ENCODE data around the gene ABHD10.

ABHD10 gene

DNA sequence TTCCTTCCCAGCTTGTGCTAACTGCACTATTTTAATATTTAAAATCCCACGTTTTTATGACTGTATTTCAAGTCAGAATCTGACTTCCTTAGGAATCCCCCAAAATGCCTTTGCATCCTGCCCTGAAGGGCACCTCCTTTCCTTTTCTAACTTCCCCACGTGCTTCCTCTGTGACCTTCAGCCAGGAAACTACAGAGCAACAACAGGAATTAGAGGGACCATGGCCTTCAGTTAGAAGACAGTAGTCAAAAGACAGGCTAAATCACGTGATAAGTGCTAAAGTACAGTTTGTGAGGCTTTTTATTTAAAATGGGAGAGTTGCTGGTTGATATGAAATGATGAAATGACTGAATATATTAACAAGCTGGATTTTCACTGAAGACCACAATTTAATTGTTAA, 11.8 kb upstream of the ABHD10 start:
- no peak for DNase-seq

DNA sequence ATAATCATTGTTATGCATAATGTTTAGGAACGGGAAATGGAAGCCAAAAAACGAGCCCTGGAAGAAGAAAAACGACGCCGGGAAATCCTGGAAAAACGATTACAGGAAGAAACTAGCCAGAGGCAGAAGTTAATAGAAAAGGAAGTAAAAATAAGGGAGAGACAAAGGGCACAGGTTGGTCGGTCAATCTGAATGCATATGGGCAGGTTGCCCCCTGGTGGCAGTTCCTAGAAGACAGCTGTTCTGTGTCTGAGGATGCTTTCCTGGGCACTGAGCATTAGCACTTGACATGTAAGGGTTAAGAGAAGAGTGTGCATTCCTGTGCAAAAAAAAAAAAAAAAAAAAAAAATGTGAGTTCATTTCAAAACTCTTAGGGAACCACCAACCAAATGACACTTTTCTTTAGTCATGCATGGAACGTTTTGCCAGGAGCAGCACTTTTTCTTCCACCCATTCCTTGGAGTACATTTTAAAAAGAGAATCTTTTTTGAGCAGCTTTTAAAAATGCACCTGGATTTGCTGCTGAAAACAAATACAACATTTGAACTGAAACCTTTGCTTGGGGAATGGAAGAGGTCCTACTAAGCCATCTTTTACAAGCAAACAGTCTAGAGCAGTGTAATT, 11.1 kb upstream of the ABHD10 start:
- DNase-seq = peak; percentile 33

DNA sequence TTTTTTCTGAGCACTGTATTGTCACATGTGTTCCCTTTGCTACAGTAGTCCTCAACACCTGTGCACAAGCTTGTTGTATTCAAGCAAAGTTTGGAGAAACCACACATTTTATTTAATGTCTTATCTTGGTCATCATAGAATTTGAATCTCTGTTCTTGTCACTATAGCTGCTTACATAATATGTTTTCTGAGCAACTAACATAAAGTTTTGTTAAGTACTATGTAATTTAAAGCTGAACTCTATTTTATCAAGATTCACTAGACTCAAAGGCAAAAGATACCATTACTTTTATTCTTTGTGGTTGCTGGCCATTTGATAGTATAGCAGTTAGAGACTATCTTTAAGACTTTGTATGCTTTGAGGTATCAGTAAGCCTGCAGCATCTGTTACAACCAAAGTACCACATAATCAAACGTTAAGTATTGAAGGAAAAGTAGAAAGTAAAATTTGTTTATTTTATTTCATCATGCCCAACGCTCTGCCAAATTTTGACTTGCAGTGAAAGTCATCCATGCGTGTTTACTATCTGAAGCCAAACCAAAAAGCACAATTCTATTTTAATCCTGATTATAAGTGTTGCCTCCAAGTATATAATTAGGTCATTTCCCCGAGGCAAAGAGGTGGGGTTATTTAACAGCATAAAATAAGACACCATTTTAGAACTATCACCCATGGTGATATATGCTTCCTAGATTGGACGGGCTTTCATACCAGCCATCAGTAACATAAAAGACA, 10.3 kb upstream of the ABHD10 start:
- no peak for DNase-seq

DNA sequence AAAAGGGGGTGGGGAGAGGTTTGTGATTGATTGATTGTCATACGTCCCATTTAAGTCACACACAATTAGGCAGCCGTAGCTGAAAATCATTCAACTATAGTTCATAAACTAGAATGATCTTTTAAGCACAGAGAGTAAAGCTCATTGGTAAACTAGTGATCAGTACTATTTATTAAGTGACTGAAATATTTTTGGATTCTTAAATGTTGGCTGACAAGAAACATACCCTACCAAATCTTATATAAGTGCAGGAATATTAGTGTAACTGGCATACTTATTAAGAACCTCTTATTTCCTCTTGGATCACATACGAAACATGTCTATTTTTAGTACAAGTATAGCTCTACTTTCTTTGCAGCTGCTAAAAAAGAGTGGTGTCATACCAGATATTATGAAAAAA, 8.4 kb upstream of the ABHD10 start:
- no peak for DNase-seq

DNA sequence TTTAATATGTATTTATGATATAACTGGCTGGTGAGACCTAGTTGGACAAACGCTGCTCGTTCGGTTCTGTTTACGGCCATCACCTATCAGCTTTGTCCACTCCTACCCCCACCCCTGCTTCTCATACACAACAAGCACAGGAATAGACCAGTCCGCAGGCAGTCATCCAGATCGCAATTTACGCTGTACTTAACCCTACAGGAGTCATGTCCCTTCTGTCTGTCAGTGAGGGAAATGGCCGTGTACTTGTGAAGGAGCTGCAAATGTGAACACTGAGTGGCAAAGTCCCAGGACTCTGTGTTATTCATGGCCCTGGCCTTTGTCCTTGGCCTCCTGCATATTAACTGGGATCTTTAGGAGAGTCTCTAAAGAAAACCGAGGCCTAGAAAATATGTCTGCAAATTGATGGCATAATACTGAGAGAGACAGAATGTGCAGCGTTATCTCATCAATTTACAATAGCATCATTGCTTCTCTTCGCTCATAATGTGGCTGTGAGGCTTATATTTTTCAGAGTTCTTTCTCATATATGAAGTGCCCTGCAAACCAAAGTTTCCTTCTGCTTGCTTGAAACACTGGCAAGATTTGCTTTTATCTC, 7.2 kb upstream of the ABHD10 start:
- no peak for DNase-seq

DNA sequence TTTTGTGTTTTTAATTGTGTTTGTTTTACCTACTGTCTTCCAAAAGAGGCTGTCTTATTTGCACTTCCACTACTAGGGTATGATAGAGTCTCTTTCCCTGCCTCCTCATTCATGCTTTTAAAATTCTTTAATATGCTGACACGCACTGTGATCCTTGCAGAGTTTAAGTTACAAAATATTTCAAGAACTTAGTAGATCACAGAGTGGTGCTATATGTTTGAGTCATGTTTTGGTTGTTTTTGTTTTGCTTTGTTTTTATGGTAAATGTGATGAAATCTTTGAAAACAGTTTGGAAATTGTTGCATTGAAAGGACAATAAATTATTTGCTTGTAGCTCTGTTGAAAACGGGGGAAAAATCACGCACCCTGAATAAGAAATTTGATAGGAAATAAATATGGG, 5.9 kb upstream of the ABHD10 start:
- no peak for DNase-seq

DNA sequence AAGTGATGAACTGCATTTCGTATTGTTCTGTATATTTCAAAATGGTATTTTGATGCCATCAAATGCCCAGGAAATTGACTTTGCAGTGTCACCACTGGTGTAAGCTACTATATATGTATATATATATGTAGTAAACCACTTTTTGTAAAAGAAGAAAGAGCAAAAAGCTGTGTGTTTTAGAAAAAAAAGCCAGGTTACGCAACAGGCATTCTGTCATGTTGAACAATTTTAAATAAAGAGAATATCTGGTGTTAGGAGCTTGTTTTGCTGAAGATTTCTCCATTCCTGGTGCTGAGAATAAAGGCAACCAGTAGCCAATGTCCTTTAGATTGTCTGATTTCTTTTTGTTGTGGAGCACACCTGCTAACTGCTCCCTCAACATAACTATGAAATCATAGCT, 3.7 kb upstream of the ABHD10 start:
- no peak for DNase-seq

DNA sequence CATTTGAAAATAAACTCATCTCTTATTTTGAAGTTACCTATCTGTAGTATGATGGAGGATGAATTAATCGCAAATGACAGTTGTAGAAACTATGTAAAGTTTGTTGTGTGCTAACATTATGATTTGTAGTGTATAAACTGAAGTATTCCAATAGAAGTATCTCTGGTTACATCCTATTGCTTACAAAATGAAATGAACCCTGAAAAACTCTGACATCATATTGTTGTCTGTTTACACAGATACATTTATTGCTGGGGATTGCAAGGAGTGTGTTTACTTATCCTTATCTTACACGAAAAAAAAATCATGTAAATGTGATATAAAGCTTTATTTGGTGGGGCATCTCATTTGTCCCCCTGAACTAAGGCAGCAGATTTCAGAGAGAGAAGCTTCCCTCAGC, 2.6 kb upstream of the ABHD10 start:
- no peak for DNase-seq

DNA sequence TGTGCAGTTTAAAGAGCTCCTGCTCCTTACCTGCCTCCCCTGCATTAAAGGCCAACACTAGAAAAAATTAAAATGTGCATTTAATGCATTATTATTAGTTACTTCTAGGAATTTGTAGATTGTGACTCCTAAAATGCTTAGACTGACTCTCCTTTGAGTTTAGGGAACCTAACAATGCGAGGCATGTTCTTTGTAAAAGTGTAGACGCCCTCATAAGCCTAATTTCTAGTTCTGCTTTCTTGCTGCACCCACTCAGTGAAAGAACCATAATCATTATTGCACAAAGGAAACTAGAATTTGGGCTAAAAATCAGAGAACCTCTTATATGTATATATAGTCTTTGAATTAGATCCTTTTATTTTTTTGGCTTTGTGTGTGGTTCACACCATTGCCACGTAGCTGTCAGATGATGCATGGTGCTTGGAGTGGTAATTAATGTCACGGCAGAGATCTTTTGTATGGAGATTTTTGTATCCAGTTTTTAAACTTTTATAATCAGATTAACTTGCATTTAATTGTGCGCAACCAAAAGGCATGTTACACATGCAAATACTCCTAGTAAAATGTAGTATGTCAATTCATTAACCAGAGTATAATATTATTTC, 710 bp downstream of the ABHD10 start:
- DNase-seq = peak; percentile 9

DNA sequence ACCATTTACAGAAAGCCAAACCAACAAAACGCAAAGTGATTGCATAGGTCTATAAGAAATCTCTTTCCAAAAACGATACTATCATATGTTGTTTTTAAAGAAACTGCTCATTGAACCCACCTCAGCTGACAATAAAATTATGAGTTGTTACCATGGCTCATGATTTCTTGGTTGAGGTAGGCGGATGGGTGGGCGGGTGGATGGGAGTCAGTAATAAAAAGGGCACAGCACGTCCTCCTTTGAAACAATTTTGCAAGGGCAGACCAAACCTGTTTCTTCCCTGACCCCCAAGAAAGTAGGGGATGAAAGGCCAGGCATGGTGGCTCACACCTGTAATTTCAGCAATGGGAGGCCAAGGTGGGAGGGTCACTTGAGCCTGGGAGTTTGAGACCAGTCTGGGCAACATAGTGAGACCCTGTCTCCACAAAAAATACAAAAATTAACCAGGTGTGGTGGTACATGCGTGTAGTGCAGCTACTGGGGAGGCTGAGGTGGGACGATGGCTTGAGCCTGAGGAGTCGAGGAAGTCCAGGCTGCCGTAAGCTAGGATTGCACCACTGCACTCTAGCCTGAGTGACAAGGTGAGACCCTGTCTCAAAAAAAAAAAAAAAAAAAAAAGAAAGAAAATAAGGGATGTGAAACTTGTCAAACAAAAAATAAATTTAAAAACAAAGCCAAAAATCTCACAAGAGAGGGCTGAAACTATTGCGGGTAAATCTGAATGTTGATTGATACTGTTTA, 2.1 kb downstream of the ABHD10 start:
- DNase-seq = no peak

DNA sequence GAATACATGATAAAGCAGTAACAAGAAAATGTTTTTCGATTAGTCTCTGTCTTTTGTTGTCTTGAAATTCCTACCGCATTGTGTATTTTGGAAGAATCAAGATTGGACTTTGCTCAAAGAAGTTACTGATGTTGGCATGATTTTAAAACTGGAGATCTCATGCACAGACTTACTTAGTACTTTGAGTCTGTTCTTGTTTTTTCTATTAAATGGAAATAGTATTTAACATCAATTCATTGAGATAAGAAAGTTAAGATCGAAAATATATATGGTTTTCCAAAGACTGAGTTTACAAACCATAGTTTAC, 2.6 kb downstream of the ABHD10 start:
- no peak for DNase-seq

DNA sequence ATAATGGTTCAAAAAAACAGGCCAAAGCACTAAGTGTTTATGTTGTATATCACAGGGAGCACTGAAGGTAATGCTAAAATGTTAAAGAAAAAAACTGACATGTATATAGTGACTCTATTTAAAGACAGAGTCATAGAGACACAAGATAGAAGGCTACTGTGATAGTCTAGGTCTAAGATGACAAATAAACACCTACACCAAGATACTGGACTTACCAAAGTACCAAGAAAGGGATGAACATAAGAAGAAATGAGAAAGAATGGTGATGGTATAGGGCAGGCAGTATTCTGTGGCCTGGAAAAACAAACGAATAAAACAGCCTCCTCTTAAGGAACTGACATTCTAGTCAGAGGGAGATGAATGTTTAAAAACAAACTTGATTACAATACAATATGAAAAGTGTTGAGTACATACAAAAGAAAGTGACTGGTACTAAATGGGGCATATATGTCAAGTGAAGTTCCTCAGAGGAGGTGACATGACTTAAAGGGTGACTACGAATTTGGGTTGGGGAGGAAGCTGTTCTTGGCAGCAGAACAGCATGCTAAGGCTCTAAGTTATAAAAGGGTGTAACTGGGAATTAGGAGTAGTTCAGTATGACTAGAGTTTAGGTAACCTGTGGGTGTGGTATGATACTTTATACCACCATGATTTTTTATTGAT, 5.9 kb downstream of the ABHD10 start:
- DNase-seq = no peak

DNA sequence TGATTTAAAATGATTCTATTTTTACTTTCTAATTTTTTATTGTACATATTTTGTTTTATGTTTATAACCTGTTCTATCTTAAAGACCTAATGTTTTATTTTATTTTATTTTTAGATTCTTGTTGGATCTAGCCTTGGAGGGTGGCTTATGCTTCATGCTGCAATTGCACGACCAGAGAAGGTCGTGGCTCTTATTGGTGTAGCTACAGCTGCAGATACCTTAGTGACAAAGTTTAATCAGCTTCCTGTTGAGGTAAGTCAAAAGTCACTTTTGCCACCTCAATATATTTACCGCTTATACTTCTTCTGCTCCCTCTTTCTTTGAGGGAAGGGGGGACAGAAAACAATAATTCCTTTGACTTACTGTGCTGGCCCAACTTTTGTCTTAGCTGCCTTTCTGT, 8.0 kb downstream of the ABHD10 start:
- no peak for DNase-seq

DNA sequence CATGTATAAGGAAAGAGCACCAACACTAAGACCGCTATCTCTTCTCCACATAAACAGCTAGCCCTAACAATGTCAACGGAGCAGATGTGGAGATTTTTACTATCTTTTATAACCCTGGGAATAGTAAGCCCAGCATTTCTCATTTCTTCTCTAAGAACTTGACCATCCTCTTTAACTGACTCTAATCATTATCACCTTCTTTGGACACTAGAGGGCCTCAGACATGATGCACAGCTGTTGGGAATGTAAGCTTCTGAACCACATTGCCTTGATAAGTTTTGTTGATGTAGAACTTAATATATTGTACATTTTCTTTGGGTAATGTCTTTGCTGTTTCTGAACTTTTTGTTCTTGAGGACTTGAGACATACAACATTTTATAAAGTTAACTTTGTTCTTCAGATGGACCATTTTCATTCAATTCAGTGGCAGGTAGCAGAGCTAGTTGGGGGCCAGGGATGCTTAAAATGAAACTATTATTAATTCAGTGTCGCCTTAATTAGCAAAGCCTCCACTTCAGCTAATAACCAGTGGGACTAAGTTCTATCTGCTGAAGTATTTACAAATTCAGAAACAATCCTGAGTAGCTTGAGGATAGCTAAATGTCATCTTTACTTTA, 10.3 kb downstream of the ABHD10 start:
- DNase-seq = peak; percentile 60

DNA sequence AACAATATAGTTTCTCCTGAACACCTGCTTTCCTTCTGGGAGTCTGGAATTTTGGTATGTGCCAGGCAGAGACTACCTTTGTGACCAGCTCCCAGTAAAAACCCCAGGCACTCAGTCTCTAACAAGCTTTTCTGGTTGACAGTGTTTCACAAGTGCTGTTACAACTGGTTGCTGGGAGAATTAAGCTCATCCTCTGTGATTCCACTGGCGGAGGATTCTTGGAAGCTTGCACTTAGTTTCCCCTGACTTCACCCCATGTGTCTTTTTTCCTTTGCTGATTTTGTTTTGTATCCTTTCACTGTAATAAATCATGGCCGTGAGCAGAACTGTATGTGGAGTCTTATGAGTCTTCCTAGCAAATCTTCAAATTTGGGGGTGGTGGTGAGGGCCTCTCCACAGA, 14.2 kb downstream of the ABHD10 start:
- no peak for DNase-seq

DNA sequence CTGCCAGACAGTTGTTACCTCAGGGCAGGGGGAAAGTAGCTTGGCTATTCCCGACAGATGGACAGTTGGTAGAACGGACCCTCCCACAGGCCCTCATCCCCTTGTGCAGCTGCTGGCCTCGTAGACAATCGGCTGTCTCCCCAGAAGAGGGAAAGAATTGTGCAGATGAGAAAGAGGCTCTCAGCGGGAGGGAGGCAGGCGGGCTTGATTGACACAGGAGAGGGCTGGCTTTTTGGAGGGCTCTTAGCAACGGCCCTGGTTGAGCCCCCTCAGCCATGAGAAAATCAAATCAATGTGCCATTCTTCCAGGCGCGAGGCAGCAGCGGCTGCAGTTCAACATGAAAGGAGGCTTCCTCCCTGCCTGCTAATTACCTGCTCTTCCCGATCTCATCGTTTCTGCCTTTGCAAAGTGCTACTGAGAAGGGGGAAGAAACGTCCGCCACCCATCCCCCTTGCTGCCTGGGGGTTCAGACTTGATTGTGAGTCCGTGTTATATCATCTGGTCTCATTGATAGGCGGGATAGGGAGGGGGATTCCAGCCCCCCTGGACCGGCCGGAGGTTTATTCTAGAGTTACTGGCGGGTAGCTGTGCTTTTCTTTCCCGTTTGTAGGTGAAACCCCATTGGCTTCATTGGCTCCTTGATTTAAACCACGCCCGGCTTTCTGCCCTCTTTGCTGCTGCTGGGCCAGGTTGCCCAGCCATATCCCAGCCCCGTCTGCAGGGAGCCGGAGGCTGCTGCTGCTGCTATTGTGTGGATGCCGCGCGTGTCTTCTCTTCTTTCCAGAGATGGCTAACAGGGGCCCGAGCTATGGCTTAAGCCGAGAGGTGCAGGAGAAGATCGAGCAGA, 20.0 kb downstream of the ABHD10 start, which contains the start of gene TAGLN3:
TSS of gene TAGLN3 (plus strand) at position 287 of the 848 bp plus-strand sequence. CDS start at position 788, 501 bp downstream.
- no peak for DNase-seq

DNA sequence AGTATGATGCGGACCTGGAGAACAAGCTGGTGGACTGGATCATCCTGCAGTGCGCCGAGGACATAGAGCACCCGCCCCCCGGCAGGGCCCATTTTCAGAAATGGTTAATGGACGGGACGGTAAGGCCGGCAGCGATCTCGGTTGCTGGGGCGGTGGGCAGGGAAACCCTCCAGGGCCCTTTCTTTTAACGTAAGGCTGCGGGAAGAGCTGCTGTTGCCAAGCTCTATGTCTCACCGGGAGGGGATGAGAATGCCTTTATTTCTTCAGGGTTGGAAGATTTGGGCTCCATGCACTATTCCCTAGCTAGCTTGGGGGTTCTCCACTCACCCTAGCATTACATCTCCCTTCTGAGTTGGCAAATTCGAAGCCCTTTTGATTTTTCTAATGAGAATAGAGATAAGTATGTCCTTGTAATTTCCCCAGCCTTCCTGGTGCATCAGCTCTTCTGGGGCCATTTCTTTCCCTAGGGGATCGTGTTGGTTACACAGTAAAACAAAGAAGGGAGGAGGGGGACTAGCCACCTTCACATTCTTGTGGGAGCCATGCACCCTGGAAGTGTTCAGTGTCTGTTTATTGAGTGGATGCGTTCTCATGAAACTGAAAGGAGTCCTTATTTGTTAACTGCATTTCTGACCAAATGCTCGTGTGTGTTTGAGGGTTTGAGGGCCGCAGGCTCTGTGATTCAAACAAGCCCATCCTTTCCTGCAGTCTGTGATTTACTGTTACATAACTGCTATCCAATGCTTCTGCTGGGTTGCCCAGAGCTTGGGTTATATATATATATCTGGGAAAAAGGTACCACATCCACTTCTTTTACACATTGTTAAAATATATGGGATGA, 20.9 kb downstream of the ABHD10 start:
- no peak for DNase-seq

DNA sequence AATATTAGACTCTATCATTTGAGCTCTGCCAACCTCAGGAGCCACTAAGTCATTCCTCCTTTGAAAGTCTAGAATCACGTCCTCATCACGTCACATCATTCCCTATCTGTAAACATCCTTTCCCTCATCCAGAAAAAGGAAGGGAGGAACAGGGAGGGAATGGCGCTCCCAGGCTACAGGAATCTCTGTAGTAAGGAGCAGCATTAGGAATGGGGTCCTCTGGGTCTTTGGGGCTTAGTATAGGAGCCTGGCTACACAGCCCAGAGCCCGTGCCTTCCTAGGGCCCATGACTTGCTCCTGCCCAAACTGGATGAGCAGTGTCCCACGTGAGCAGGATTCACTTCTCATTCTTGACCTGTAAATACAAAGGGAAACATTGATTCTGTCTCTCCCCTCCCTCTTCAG, 21.5 kb downstream of the ABHD10 start:
- no peak for DNase-seq

DNA sequence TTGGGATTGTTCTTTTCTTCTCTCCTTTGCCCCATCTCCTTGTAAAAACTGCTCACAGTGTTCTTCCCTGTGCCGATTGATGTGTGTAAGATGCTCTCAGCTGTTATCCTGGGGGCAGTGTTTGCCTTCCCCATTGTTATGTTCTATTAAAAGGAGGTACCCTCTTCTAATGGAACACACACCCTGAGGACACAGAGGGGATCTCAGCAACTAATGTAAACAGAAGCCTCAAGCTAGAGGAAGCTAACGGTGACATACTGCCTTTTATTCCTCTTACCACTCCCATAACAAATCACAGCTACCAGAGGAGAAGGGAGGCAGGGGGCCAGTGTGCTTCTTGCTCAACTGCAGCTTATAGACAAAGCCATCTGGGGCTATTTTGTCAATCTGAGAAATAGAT, 22.1 kb downstream of the ABHD10 start:
- DNase-seq = no peak

DNA sequence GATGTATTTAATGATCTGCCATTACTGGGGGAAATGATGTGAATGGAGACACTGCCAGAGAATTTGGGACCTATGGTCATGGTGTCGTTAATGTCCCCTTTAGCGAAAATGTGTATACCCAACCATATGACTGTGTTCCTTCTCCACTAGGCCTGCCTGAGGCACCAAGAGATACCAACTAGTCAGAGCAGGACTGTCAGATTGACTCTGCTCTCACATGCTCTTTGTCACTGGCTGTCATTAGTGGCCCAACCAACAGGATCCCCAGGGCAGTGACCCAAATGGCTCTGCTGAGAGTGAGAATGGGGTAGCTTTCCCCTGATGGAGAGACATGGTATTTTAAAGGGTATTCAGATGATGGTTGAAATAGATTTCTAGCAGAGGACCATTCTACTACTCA, 22.7 kb downstream of the ABHD10 start:
- no peak for DNase-seq

Data from DMS 273 treated with DMSO at 0.1 percent for 48 hours (cell line).